Gastrocnemius medialis (tissue), 4 donors: Measurements from ENCODE around the gene NR2F1.

ENCODE experiments used
- CTCF ChIP-seq, 5 experiments: fragments of 450-650 bp in 3 of 5; fragments of 200-600 bp in 2 of 5; sonication (generic) in 2 of 5; IDR thresholded peaks in 4 of 5; conservative IDR thresholded peaks in 1 of 5; 1 replicate in 4 of 5; 2 replicates in 1 of 5; pipeline ENCODE4 v1.5.1; 2016 to 2019; ENCODE audit warnings: antibody characterized with exemption in 5 of 5, mild to moderate bottlenecking in 3 of 5, moderate library complexity in 3 of 5
- POLR2A ChIP-seq, 2 donors: fragments of 450-650 bp; IDR thresholded peaks; one replicate each; pipeline ENCODE4 v1.6.1; 2017; ENCODE audit warnings: antibody characterized with exemption in 2 of 2, mild to moderate bottlenecking in 2 of 2, moderate library complexity in 2 of 2

GRCh38 chr5:93596310-93596675 lies 13.3 kb downstream of the NR2F1 start:
- TF ChIP-seq POLR2A (IDR thresholded peaks at IDR 0.05) (no peak), CTCF (IDR thresholded peaks at IDR 0.05 in 4 of 5, conservative IDR thresholded peaks at IDR 0.05 in 1 of 5) (no peak)
